Tibial artery (tissue), 4 donors: ENCODE results near the gene DHRS4.

Experiments
- DNase-seq, 2 donors: peaks; one replicate each; pipeline ENCODE4 v3.0.0-alpha.2; 2019
- H3K27ac ChIP-seq, 2 donors: fragments of 200-600 bp; sonication (generic) in 1 of 2; 1 replicate in 1 of 2; 2 replicates in 1 of 2; pipeline ENCODE4 v1.5.1; 2018 to 2019; ENCODE audit warnings: mild to moderate bottlenecking in 1 of 2
- H3K27me3 ChIP-seq, 2 donors: fragments of 200-600 bp; sonication (generic) in 1 of 2; one replicate each; pipeline versions ENCODE4 v1.5.1 to v1.6.0; 2016 to 2019
- H3K36me3 ChIP-seq, 3 donors: fragments of 200-600 bp; sonication (generic) in 2 of 3; one replicate each; pipeline ENCODE4 v1.5.1; 2016 to 2019; ENCODE audit warnings: mild to moderate bottlenecking in 2 of 3
- H3K4me1 ChIP-seq, 4 donors: fragments of 200-600 bp; sonication (generic) in 2 of 4; 1 replicate in 3 of 4; 2 replicates in 1 of 4; pipeline ENCODE4 v1.5.1; 2016 to 2019
- H3K4me3 ChIP-seq, 2 donors: fragments of 200-600 bp; sonication (generic) in 1 of 2; 1 replicate in 1 of 2; 2 replicates in 1 of 2; pipeline ENCODE4 v1.5.1; 2018 to 2019; ENCODE audit warnings: mild to moderate bottlenecking in 2 of 2
- H3K9me3 ChIP-seq, 3 donors: fragments of 200-600 bp; sonication (generic) in 1 of 3; one replicate each; pipeline ENCODE4 v1.5.1; 2016 to 2019
- intact Hi-C: fragments of 100-400 bp; cut with DNase I; formaldehyde crosslinking; loops from one replicate; pipeline ENCODE4 v1.15.0; 2023; ENCODE audit warnings: low total_unique reads
- TF ChIP-seq, protein P1 (sequence below), 2 experiments: fragments of 200-600 bp in 1 of 2; fragments of 450-650 bp in 1 of 2; IDR thresholded peaks; one replicate each; pipeline ENCODE4 v1.5.1; 2017 to 2019; ENCODE audit warnings: antibody characterized with exemption in 2 of 2, mild to moderate bottlenecking in 1 of 2, moderate library complexity in 1 of 2

DHRS4 gene

GRCh38 chr14:23929822-23930294 lies 23.7 kb upstream of the DHRS4 start:
- TF ChIP-seq, protein P1, sequence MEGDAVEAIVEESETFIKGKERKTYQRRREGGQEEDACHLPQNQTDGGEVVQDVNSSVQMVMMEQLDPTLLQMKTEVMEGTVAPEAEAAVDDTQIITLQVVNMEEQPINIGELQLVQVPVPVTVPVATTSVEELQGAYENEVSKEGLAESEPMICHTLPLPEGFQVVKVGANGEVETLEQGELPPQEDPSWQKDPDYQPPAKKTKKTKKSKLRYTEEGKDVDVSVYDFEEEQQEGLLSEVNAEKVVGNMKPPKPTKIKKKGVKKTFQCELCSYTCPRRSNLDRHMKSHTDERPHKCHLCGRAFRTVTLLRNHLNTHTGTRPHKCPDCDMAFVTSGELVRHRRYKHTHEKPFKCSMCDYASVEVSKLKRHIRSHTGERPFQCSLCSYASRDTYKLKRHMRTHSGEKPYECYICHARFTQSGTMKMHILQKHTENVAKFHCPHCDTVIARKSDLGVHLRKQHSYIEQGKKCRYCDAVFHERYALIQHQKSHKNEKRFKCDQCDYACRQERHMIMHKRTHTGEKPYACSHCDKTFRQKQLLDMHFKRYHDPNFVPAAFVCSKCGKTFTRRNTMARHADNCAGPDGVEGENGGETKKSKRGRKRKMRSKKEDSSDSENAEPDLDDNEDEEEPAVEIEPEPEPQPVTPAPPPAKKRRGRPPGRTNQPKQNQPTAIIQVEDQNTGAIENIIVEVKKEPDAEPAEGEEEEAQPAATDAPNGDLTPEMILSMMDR (IDR thresholded peaks at IDR 0.05): peak; percentile 72 to 83
- intact Hi-C loops: loop anchor here (2.0 to 5.0 kb wide), 2 partner anchors 108 to 299 kb away; no protein-coding TSS in a partner anchor
- peaks cover 0 to 9% (median 4%) of the 10 kb centered on the region in 4 donors for H3K4me1 ChIP-seq

GRCh38 chr14:23930742-23931141 lies 22.8 kb upstream of the DHRS4 start:
- intact Hi-C loops: loop anchor here (2.0 to 5.0 kb wide), 2 partner anchors 108 to 300 kb away; no protein-coding TSS in a partner anchor
- Histone ChIP-seq H3K36me3 (no peaks in the 10 kb centered on the region), H3K27ac (no peak overlapping the region), H3K27me3 (no peaks in the 10 kb centered on the region), H3K4me3 (no peak overlapping the region), H3K9me3 (no peaks in the 10 kb centered on the region), H3K4me1 (peaks cover 0 to 9% (median 4%) of the 10 kb centered on the region in 4 donors)
- TF ChIP-seq, protein P1 (IDR thresholded peaks at IDR 0.05): no peak
- peak; percentile 24 to 67 for DNase-seq

More at GRCh38 chr14:23929822-23930294, 23.7 kb upstream of the DHRS4 start:
- H3K36me3 ChIP-seq: no peaks in the 10 kb centered on the region
- H3K9me3 ChIP-seq: no peaks in the 10 kb centered on the region
- H3K27me3 ChIP-seq: no peaks in the 10 kb centered on the region
- DNase-seq: peak; percentile 79 to 80
- no peak overlapping the region for H3K4me3 ChIP-seq
- H3K27ac ChIP-seq: no peak overlapping the region

DNA sequence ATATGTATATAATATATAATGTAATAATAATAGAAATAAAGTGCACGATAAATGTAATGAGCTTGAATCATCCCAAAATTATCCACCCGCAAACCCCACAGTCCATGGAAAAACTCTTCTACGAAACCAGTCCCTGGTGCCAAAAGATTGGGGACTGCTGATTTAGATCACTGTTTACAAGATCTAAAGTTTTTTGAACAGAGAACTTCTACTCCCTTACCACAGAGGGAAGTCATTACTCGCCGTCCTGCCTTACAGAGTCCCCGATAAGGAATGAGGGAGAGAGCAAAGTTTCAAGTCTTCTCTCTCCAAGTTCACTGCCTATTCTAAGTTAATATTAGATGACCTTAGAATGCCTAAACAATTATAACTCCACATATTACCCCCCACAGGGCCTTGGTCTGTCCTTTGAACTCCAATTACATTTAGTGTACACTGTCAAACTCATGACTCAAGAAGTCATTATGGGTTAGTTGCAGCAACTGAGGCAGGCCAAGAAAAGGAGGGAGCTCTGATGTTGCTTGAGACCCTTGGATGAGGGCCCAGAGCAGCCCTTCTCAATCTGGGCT lies 21.8 kb upstream of the DHRS4 start:
- Histone ChIP-seq H3K27me3 (no peaks in the 10 kb centered on the region), H3K27ac (no peak overlapping the region), H3K36me3 (no peaks in the 10 kb centered on the region), H3K4me1 (peaks cover 0 to 9% (median 4%) of the 10 kb centered on the region in 4 donors), H3K9me3 (no peaks in the 10 kb centered on the region), H3K4me3 (no peak overlapping the region)
- no peak for DNase-seq
- intact Hi-C loops: loop anchor here (2.0 to 5.0 kb wide), 2 partner anchors 110 to 301 kb away; no protein-coding TSS in a partner anchor
- TF ChIP-seq, protein P1 (IDR thresholded peaks at IDR 0.05): no peak

GRCh38 chr14:23932639-23933038 lies 20.9 kb upstream of the DHRS4 start:
- no peaks in the 10 kb centered on the region for H3K36me3 ChIP-seq
- DNase-seq: no peak
- TF ChIP-seq, protein P1 (IDR thresholded peaks at IDR 0.05): no peak
- no peak overlapping the region for H3K4me3 ChIP-seq
- H3K27ac ChIP-seq: no peak overlapping the region
- intact Hi-C loops: loop anchor here (5.0 kb wide), 1 partner anchor 110 kb away; no protein-coding TSS in a partner anchor
- H3K27me3 ChIP-seq: no peaks in the 10 kb centered on the region
- H3K9me3 ChIP-seq: no peaks in the 10 kb centered on the region
- H3K4me1 ChIP-seq: peaks cover 0 to 9% (median 4%) of the 10 kb centered on the region in 4 donors

GRCh38 chr14:23933108-23933741 lies 20.3 kb upstream of the DHRS4 start:
- H3K4me3 ChIP-seq: no peak overlapping the region
- no peak overlapping the region for H3K27ac ChIP-seq
- H3K4me1 ChIP-seq: peaks cover 0 to 9% (median 4%) of the 10 kb centered on the region in 4 donors
- no peaks in the 10 kb centered on the region for H3K9me3 ChIP-seq
- intact Hi-C loops: loop anchor here (5.0 kb wide), 1 partner anchor 111 kb away; no protein-coding TSS in a partner anchor
- DNase-seq: no peak
- H3K27me3 ChIP-seq: no peaks in the 10 kb centered on the region
- TF ChIP-seq, protein P1 (IDR thresholded peaks at IDR 0.05): no peak
- no peaks in the 10 kb centered on the region for H3K36me3 ChIP-seq
